ENCODE data around the gene PSMB7. TPM values are rescaled to one million over a fixed set of nuclear protein-coding genes. Genes with fewer than 3 reads are reported as not detected.

PSMB7 gene
- total RNA-seq, 1 experiment from 2014 or later = 380 TPM

- Histone ChIP-seq H3K27me3 (replicated peaks; ENCODE audit: insufficient read depth, low read depth, low read length, poor library complexity) (no peaks in the 10 kb centered on the region), H3K9me3 (ENCODE audit: low read depth, low read length, poor library complexity, severe bottlenecking) (no peaks in the 10 kb centered on the region), H3K4me3 (ENCODE audit: low read depth, low read length, poor library complexity, severe bottlenecking) (no peak overlapping the region), H3K36me3 (ENCODE audit: insufficient read depth, low read length, poor library complexity, severe bottlenecking) (peaks cover 24% of the 10 kb centered on the region), H3K27ac (ENCODE audit: low read depth, low read length, poor library complexity, severe bottlenecking) (no peak overlapping the region), H3K4me1 (ENCODE audit: insufficient read depth, low read length, poor library complexity, severe bottlenecking) (peaks cover 6% of the 10 kb centered on the region)
- intact Hi-C loops (cut with micrococcal nuclease; ENCODE audit: unreplicated experiment) = no loop called here
- ChIA-PET POLR2A (ENCODE audit: low non-redundant PET) (interaction anchor here (0.6 kb wide), 1 partner anchor 1783 kb away, joined by 3 read pairs; no protein-coding TSS in a partner anchor), CTCF (no interaction called here)
- no peak for TF ChIP-seq EZH2 (IDR thresholded peaks at IDR 0.05; ENCODE audit: borderline replicate concordance, low read depth, low read length, poor library complexity, severe bottlenecking)
- DNase-seq (ENCODE audit: low spot score) = no peak
- no TSS peak for BruUV-seq (replicated peaks)
Measured at GRCh38 chr9:124385623-124386022, 29.6 kb downstream of the PSMB7 start.

GRCh38 chr9:124384846-124385245, 30.4 kb downstream of the PSMB7 start:
- Histone ChIP-seq H3K4me1 (ENCODE audit: insufficient read depth, low read length, poor library complexity, severe bottlenecking) (peaks cover 5% of the 10 kb centered on the region), H3K27me3 (replicated peaks; ENCODE audit: insufficient read depth, low read depth, low read length, poor library complexity) (no peaks in the 10 kb centered on the region), H3K27ac (ENCODE audit: low read depth, low read length, poor library complexity, severe bottlenecking) (no peak overlapping the region), H3K36me3 (ENCODE audit: insufficient read depth, low read length, poor library complexity, severe bottlenecking) (peaks cover 24% of the 10 kb centered on the region), H3K9me3 (ENCODE audit: low read depth, low read length, poor library complexity, severe bottlenecking) (no peaks in the 10 kb centered on the region), H3K4me3 (ENCODE audit: low read depth, low read length, poor library complexity, severe bottlenecking) (no peak overlapping the region)
- BruUV-seq (replicated peaks) = no TSS peak
- DNase-seq (ENCODE audit: low spot score) = no peak
- TF ChIP-seq CTCF (conservative IDR thresholded peaks at IDR 0.05; ENCODE audit: low read depth, low read length) (no peak), EZH2 (IDR thresholded peaks at IDR 0.05; ENCODE audit: borderline replicate concordance, low read depth, low read length, poor library complexity, severe bottlenecking) (no peak)
- CTCF ChIA-PET = no interaction called here
- POLR2A ChIA-PET (ENCODE audit: low non-redundant PET) = no interaction called here
- intact Hi-C loops (cut with micrococcal nuclease; ENCODE audit: unreplicated experiment) = no loop called here

GRCh38 chr9:124384210-124384609, 31.0 kb downstream of the PSMB7 start:
- no peaks in the 10 kb centered on the region for H3K9me3 ChIP-seq (ENCODE audit: low read depth, low read length, poor library complexity, severe bottlenecking)
- TF ChIP-seq EZH2 (IDR thresholded peaks at IDR 0.05; ENCODE audit: borderline replicate concordance, low read depth, low read length, poor library complexity, severe bottlenecking) (no peak), CTCF (conservative IDR thresholded peaks at IDR 0.05; ENCODE audit: low read depth, low read length) (no peak)
- DNase-seq (ENCODE audit: low spot score) = no peak
- no peaks in the 10 kb centered on the region for H3K27me3 ChIP-seq (replicated peaks; ENCODE audit: insufficient read depth, low read depth, low read length, poor library complexity)
- no peak overlapping the region for H3K4me3 ChIP-seq (ENCODE audit: low read depth, low read length, poor library complexity, severe bottlenecking)
- H3K36me3 ChIP-seq (ENCODE audit: insufficient read depth, low read length, poor library complexity, severe bottlenecking) = peaks cover 24% of the 10 kb centered on the region
- H3K4me1 ChIP-seq (ENCODE audit: insufficient read depth, low read length, poor library complexity, severe bottlenecking) = peaks cover 5% of the 10 kb centered on the region
- intact Hi-C loops (cut with micrococcal nuclease; ENCODE audit: unreplicated experiment) = no loop called here
- ChIA-PET POLR2A (ENCODE audit: low non-redundant PET) (no interaction called here), CTCF (no interaction called here)
- no peak overlapping the region for H3K27ac ChIP-seq (ENCODE audit: low read depth, low read length, poor library complexity, severe bottlenecking)
- BruUV-seq (replicated peaks) = no TSS peak

- Histone ChIP-seq H3K36me3 (ENCODE audit: insufficient read depth, low read length, poor library complexity, severe bottlenecking) (peaks cover 24% of the 10 kb centered on the region), H3K9me3 (ENCODE audit: low read depth, low read length, poor library complexity, severe bottlenecking) (no peaks in the 10 kb centered on the region), H3K4me1 (ENCODE audit: insufficient read depth, low read length, poor library complexity, severe bottlenecking) (peaks cover 7% of the 10 kb centered on the region), H3K4me3 (ENCODE audit: low read depth, low read length, poor library complexity, severe bottlenecking) (no peak overlapping the region), H3K27me3 (replicated peaks; ENCODE audit: insufficient read depth, low read depth, low read length, poor library complexity) (no peaks in the 10 kb centered on the region), H3K27ac (ENCODE audit: low read depth, low read length, poor library complexity, severe bottlenecking) (no peak overlapping the region)
- DNase-seq (ENCODE audit: low spot score) = no peak
- CTCF ChIA-PET = no interaction called here
- POLR2A ChIA-PET (ENCODE audit: low non-redundant PET) = no interaction called here
- no peak for TF ChIP-seq CTCF (conservative IDR thresholded peaks at IDR 0.05; ENCODE audit: low read depth, low read length)
- no peak for TF ChIP-seq EZH2 (IDR thresholded peaks at IDR 0.05; ENCODE audit: borderline replicate concordance, low read depth, low read length, poor library complexity, severe bottlenecking)
- intact Hi-C loops (cut with micrococcal nuclease; ENCODE audit: unreplicated experiment) = no loop called here
- BruUV-seq (replicated peaks) = no TSS peak
Measured at GRCh38 chr9:124381170-124381945, 33.9 kb downstream of the PSMB7 start.
